Measurements from ENCODE around the gene ZDHHC9. TPM values are rescaled to one million over a fixed set of nuclear protein-coding genes. Genes with fewer than 3 reads are reported as not detected.
A peak's percentile ranks its signal among the peaks of the same experiment; 100 is the strongest.

Gene ZDHHC9
- total and polyA plus RNA-seq, 12 donors = 4.2 to 22.8 (median 11.4) TPM

GRCh38 chrX:129772796-129773431 is 70.8 kb downstream of the ZDHHC9 start:
- DNase-seq (peak; percentile 39 to 42), ATAC-seq (peak in 6 of 8 donors; percentile 61 to 77 (median 64))
- 69 to 79% methylated on average over 14 of the region's 14 CpGs for WGBS, 2 donors
- Histone ChIP-seq H3K4me1 (peaks cover 0 to 66% (median 0%) of the 10 kb centered on the region in 9 donors), H3K9me3 (no peaks in the 10 kb centered on the region), H3K36me3 (no peaks in the 10 kb centered on the region), H3K4me3 (no peak overlapping the region), H3K27ac (peak overlapping the region in 3 of 10 donors; percentile 22 to 89 (median 55)), H3K27me3 (peaks cover 0 to 5% (median 0%) of the 10 kb centered on the region in 7 donors)
- TF ChIP-seq, protein P1, sequence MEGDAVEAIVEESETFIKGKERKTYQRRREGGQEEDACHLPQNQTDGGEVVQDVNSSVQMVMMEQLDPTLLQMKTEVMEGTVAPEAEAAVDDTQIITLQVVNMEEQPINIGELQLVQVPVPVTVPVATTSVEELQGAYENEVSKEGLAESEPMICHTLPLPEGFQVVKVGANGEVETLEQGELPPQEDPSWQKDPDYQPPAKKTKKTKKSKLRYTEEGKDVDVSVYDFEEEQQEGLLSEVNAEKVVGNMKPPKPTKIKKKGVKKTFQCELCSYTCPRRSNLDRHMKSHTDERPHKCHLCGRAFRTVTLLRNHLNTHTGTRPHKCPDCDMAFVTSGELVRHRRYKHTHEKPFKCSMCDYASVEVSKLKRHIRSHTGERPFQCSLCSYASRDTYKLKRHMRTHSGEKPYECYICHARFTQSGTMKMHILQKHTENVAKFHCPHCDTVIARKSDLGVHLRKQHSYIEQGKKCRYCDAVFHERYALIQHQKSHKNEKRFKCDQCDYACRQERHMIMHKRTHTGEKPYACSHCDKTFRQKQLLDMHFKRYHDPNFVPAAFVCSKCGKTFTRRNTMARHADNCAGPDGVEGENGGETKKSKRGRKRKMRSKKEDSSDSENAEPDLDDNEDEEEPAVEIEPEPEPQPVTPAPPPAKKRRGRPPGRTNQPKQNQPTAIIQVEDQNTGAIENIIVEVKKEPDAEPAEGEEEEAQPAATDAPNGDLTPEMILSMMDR (IDR thresholded peaks at IDR 0.05) = no peak
- intact Hi-C loops (cut with DNase I) = no loop called here

GRCh38 chrX:129771266-129771995 is 72.3 kb downstream of the ZDHHC9 start:
- no peak overlapping the region for H3K4me3 ChIP-seq
- DNase-seq = no peak
- H3K4me1 ChIP-seq = peaks cover 0 to 52% (median 0%) of the 10 kb centered on the region in 9 donors
- no peaks in the 10 kb centered on the region for H3K9me3 ChIP-seq
- intact Hi-C loops (cut with DNase I) = no loop called here
- WGBS, 2 donors = 83% methylated on average over 14 of the region's 14 CpGs
- ATAC-seq = no peak
- H3K27me3 ChIP-seq = no peaks in the 10 kb centered on the region
- H3K36me3 ChIP-seq = no peaks in the 10 kb centered on the region
- H3K27ac ChIP-seq = peak overlapping the region in 1 of 10 donors; percentile 50
- TF ChIP-seq, protein P1 (IDR thresholded peaks at IDR 0.05) = no peak

DNA sequence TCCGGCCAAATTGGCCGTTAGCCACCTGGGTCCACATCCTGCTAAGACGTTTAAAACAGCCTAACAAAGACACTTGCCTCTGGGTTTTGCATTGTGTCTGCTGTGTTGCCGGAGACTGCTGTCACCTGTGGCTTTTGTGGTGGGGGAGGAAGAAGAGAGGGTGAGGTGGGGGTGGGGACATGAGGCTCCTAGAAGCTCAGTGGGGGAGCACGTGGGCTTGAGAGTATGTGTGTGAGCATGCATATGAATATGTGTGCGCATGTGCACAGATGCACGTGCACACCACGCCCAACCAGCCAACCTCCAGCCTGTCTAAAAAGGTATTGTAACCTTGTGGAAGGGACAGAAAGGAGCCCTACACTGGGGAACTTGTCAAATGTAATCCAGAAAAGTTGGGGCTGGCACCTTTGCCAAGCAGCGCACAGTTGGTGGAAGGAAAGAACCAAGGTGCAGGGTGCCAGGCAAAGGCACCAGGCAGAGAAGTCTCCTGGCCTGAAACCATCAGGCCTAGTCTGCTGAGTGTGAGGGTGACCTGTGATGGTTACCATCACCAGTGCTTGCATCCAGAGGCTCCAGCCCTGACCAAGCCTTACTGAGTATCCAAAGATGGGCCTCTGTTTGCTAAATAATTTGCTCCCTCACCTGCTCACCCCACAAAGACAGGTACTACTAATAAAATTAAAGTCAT is 74.1 kb downstream of the ZDHHC9 start:
- intact Hi-C loops (cut with DNase I) = no loop called here
- Histone ChIP-seq H3K4me3 (no peak overlapping the region), H3K27ac (peak overlapping the region in 1 of 10 donors; percentile 64), H3K4me1 (peaks cover 0 to 48% (median 0%) of the 10 kb centered on the region in 9 donors), H3K27me3 (no peaks in the 10 kb centered on the region), H3K9me3 (no peaks in the 10 kb centered on the region), H3K36me3 (no peaks in the 10 kb centered on the region)
- 57 to 63% methylated on average over 9 of the region's 9 CpGs for WGBS, 2 donors
- ATAC-seq (no peak), DNase-seq (no peak)
- TF ChIP-seq, protein P1 (IDR thresholded peaks at IDR 0.05) = no peak

All from heart right ventricle (tissue), 16 donors.